IPS-11a (cell line): ENCODE data around the gene ADIPOR1.
A peak's percentile ranks its signal among the peaks of the same experiment; 100 is the strongest.
"Not testable (repeated sequence)": the region's sequence is repeated elsewhere in the genome, so short reads cannot be mapped to it uniquely, and the experiment has no call there.

Source experiments
- H3K4me3 ChIP-seq: one replicate; pipeline ENCODE4 v1.5.1; 2013; ENCODE audit warnings: low read depth, low read length, control low read depth

ADIPOR1 gene

GRCh38 chr1:202940561-202940960, 17.6 kb downstream of the ADIPOR1 start:
- no peak overlapping the region for H3K4me3 ChIP-seq

- no peak overlapping the region for H3K4me3 ChIP-seq
These were observed 19.7 kb downstream of the ADIPOR1 start for GRCh38 chr1:202938287-202938925.

GRCh38 chr1:202936409-202936808, 21.7 kb downstream of the ADIPOR1 start:
- not testable (repeated sequence) for H3K4me3 ChIP-seq

GRCh38 chr1:202935844-202936243, 22.3 kb downstream of the ADIPOR1 start:
- H3K4me3 ChIP-seq, result no peak overlapping the region

- H3K4me3 ChIP-seq, result no peak overlapping the region
These were observed 23.4 kb downstream of the ADIPOR1 start for GRCh38 chr1:202934755-202935154.

GRCh38 chr1:202932476-202932875, 25.6 kb downstream of the ADIPOR1 start:
- no peak overlapping the region for H3K4me3 ChIP-seq

GRCh38 chr1:202926581-202927491, 31.3 kb downstream of the ADIPOR1 start, which contains the start of gene KLHL12:
TSS of gene KLHL12 (minus strand) at chr1:202927234. CDS start at chr1:202925162, 2,072 bp downstream.
- peak within 1 kb of the TSS; percentile 89 for H3K4me3 ChIP-seq

- H3K4me3 ChIP-seq, result no peak overlapping the region
These were observed 34.6 kb downstream of the ADIPOR1 start for GRCh38 chr1:202923533-202923932.

GRCh38 chr1:202919615-202920014, 38.5 kb downstream of the ADIPOR1 start:
- H3K4me3 ChIP-seq, result no peak overlapping the region

- H3K4me3 ChIP-seq, result no peak overlapping the region
These were observed 43.0 kb downstream of the ADIPOR1 start for GRCh38 chr1:202915146-202915545.

- H3K4me3 ChIP-seq, result not testable (repeated sequence)
These were observed 45.6 kb downstream of the ADIPOR1 start for GRCh38 chr1:202912476-202912875.

- H3K4me3 ChIP-seq, result no peak overlapping the region
These were observed 48.6 kb downstream of the ADIPOR1 start for GRCh38 chr1:202909494-202909893.

- no peak overlapping the region for H3K4me3 ChIP-seq
These were observed 49.1 kb downstream of the ADIPOR1 start for GRCh38 chr1:202908998-202909397.

- no peak overlapping the region for H3K4me3 ChIP-seq
These were observed 52.8 kb downstream of the ADIPOR1 start for GRCh38 chr1:202905331-202905730.

GRCh38 chr1:202903808-202904207, 54.3 kb downstream of the ADIPOR1 start:
- H3K4me3 ChIP-seq, result not testable (repeated sequence)

GRCh38 chr1:202901555-202901954, 56.6 kb downstream of the ADIPOR1 start:
- H3K4me3 ChIP-seq, result no peak overlapping the region

GRCh38 chr1:202892501-202892900, 65.6 kb downstream of the ADIPOR1 start:
- H3K4me3 ChIP-seq, result no peak overlapping the region
